NCI-H1694 treated with DMSO at 0.1 percent for 48 hours (cell line): ENCODE results near the gene PRSS48.
"Not testable (repeated sequence)": the region's sequence is repeated elsewhere in the genome, so short reads cannot be mapped to it uniquely, and the experiment has no call there.

ENCODE experiments used
- DNase-seq: peaks from one replicate; lab custom pipeline; 2025; lab: John Stamatoyannopoulos, UW

PRSS48 gene

GRCh38 chr4:151276787-151277562 lies at the start of gene PRSS48:
Gene PRSS48, plus strand, starts transcription at chr4:151277161. Its CDS starts 12 bp downstream, at chr4:151277173.
- peak; percentile 6 for DNase-seq

- no peak for DNase-seq
These were observed 49.8 kb upstream of the PRSS48 start for GRCh38 chr4:151227172-151227571.

GRCh38 chr4:151227731-151228130 lies 49.2 kb upstream of the PRSS48 start:
- DNase-seq, result no peak

GRCh38 chr4:151228189-151229119 lies 48.5 kb upstream of the PRSS48 start:
- no peak for DNase-seq

GRCh38 chr4:151231915-151232595 lies 44.9 kb upstream of the PRSS48 start:
- no peak for DNase-seq

GRCh38 chr4:151233600-151233999 lies 43.4 kb upstream of the PRSS48 start:
- DNase-seq, result no peak

- not testable (repeated sequence) for DNase-seq
These were observed 41.6 kb upstream of the PRSS48 start for GRCh38 chr4:151235373-151235772.

- DNase-seq, result no peak
These were observed 40.9 kb upstream of the PRSS48 start for GRCh38 chr4:151236036-151236435.

- DNase-seq, result no peak
These were observed 38.5 kb upstream of the PRSS48 start for GRCh38 chr4:151238477-151238876.

GRCh38 chr4:151239608-151240007 lies 37.4 kb upstream of the PRSS48 start:
- no peak for DNase-seq

GRCh38 chr4:151242305-151242704 lies 34.7 kb upstream of the PRSS48 start:
- no peak for DNase-seq

- no peak for DNase-seq
These were observed 30.2 kb upstream of the PRSS48 start for GRCh38 chr4:151246742-151247141.

GRCh38 chr4:151247395-151247794 lies 29.6 kb upstream of the PRSS48 start:
- DNase-seq, result no peak

- no peak for DNase-seq
These were observed 28.4 kb upstream of the PRSS48 start for GRCh38 chr4:151248519-151248918.

- DNase-seq, result no peak
These were observed 26.3 kb upstream of the PRSS48 start for GRCh38 chr4:151250706-151251105.

GRCh38 chr4:151251603-151252304 lies 25.2 kb upstream of the PRSS48 start:
- DNase-seq, result no peak

- not testable (repeated sequence) for DNase-seq
These were observed 21.7 kb upstream of the PRSS48 start for GRCh38 chr4:151255226-151255625.

- not testable (repeated sequence) for DNase-seq
These were observed 21.3 kb upstream of the PRSS48 start for GRCh38 chr4:151255680-151256079.

GRCh38 chr4:151256134-151256533 lies 20.8 kb upstream of the PRSS48 start:
- no peak for DNase-seq

- DNase-seq, result no peak
These were observed 19.3 kb upstream of the PRSS48 start for GRCh38 chr4:151257704-151258103.

- no peak for DNase-seq
These were observed 17.2 kb upstream of the PRSS48 start for GRCh38 chr4:151259752-151260151.

GRCh38 chr4:151260526-151260925 lies 16.4 kb upstream of the PRSS48 start:
- DNase-seq, result no peak
